HG02678 (cell line): ENCODE data around the gene IGSF10.
"Not testable (repeated sequence)": the region's sequence is repeated elsewhere in the genome, so short reads cannot be mapped to it uniquely, and the experiment has no call there.

Experiments used
- ATAC-seq: cut with Tn5 transposase; IDR thresholded peaks from one replicate; pipeline ENCODE4 v1.9.1; 2021; ENCODE audit warnings: mild to moderate bottlenecking, moderate library complexity; ENCODE audit not compliant: unreplicated experiment

Gene IGSF10

DNA sequence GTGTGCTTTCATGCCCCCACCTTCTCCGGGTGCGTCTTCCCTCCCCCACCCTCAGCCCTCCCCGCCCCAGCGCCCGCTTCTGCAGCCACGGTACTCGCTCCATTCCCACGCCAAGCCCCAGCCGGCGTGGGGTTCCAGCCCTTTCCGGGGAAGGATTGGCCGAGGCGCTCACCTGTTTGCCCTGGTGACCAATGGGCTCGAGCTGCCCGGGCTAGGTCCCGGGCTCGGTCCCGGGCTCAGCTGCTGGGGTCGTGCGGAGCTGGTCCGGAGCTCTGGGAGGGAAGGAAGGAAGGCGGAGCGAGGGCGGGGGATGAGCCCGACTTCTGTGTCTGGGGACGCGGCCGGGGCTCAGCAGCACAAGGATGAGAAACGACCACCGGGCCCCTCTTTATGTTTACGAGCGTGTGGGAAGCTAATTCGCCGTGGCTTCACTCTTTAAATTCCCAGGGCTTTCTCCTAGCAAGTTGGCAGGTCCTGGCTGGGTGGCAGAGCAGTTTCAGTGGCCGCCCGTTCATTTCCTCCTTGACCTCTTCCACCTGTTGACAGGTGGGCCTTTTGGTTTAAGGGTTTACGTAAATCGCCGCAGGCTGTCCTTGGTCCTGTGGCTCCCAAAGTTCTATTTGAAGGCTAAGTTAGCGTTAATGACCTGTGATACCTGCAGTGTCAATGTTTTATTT is at the start of gene IGSF10:
IGSF10 (minus strand) TSS at position 288 of the 677 bp plus-strand sequence. CDS start 2,352 bp downstream, outside the sequence.
- no peak for ATAC-seq

DNA sequence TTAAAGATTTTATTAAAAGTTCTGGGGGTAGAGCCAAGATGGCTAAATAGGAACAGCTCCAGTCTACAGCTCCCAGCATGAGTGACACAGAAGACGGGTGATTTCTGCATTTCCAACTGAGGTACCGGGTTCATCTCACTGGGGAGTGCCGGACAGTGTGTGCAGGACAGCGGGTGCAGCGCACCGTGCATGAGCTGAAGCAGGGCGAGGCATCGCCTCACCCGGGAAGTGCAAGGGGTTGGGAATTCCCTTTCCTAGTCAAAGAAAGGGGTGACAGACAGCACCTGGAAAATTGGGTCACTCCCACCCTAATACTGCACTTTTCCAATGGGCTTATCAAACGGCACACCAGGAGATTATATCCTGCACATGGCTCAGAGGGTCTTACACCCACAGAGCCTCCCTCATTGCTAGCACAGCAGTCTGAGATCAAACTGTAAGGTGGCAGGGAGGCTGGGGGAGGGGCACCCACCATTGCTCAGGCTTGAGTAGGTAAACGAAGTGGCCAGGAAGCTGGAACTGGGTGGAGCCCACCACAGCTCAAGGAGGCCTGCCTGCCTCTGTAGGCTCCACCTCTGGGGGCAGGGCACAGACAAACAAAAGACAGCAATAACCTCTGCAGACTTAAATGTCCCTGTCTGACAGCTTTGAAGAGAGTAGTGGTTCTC is 48.7 kb upstream of the IGSF10 start:
- ATAC-seq = not testable (repeated sequence)

GRCh38 chr3:151504606-151505005 is 43.7 kb upstream of the IGSF10 start:
- no peak for ATAC-seq

- no peak for ATAC-seq
Measured at GRCh38 chr3:151503074-151503473, 42.2 kb upstream of the IGSF10 start.

DNA sequence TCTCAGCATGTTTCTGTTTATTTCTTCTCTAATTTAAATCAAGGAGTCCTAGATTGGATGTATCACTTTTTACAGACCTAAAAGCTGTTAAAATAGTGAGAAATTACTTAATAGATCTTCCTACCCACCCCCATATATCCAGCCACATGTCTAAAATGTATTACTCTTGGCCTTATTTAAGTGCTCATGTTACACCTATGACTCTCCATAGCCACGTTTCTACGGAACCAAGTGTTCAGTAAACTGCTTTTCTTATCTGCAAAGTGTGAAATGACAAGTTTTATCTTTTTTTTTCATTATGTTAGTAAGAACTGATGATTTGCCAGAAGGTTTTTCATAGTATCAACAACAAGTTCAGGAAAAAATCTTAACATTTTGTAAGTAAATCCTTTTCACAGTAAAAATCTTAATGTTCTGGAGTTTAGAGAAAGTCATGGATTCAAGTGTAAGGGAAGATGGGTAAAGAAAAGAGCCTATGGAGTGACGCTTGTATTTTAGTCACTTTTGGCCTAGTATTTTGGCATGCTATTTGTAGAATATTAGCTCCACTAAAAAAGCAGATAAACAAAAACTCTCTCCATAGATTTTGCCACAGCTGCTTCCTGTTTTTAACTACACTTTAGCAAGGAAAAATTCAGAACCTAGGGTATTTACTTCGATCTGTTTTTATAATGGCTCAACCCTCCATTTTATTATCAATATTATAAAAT is 41.2 kb upstream of the IGSF10 start:
- ATAC-seq = no peak

DNA sequence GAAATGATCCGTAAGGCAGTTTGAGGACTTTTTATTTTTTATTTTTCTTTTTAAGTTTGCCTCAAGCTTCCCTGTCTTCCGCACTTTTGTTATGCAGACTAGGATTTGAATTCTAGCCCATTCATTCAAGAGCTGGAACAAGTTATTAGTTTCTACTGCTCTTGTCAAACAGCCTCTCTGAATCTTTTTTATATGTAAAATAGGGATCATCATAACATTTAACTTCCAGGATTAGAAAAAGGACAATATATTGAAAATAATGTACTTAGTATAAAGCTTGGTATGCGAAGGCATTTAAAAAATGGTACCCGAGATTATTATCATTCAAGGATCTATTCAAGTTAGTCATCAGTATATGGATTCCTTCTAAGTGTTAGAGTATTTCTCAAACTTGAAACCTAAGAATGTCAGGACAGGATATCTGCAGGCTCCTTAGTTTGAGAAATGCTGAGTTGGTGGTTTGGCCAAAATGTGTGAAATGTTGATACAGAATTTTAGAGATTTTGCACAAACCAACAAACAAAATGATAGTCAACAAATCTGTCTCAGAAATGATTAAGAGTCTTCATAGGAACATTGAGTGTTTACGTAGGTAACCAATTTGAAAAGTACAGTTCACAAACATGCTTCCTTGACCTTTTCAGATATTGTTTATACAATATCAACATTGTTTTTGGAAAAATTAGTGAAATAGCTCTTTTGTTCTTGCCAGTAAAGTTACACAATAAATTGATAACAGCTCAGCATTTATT is 40.5 kb upstream of the IGSF10 start:
- ATAC-seq = no peak

DNA sequence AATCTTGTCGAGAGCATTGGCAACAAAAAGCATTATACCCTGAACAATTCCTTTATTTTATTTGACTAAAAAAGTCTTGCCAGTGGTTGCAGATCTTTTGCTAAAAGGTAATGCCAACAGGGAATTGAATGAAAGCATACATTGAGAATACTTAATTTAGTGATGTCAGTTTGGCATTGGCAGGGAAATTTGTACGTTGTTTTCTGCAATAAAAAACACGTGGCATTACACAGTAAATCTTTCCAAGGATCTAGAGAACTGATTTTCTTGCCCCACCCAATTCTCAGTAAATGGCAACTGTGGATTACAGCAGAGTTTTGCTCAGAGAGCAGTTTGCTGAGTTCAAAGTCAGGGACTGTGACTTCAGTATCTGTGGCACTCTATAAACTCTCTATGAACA is 38.3 kb upstream of the IGSF10 start:
- no peak for ATAC-seq

DNA sequence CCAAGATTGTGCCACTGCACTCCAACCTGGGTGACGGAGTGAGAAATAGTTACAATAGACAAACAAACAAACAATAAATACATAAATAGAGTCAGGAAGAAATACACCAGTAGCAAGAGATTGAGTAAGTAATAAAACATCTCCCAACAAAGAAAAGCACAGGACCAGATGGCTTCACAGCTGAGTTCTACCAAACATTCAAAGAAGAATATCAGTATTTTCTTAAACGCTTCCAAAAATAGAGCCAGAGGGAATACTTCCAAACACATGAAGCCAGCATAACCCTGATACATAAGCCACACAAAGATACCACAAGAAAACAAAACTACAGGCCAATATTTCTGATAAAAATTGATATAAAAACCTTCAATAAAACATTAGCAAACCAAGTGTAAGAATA is 30.7 kb upstream of the IGSF10 start:
- ATAC-seq = no peak

- not testable (repeated sequence) for ATAC-seq
Measured at GRCh38 chr3:151487833-151488232, 27.0 kb upstream of the IGSF10 start.

DNA sequence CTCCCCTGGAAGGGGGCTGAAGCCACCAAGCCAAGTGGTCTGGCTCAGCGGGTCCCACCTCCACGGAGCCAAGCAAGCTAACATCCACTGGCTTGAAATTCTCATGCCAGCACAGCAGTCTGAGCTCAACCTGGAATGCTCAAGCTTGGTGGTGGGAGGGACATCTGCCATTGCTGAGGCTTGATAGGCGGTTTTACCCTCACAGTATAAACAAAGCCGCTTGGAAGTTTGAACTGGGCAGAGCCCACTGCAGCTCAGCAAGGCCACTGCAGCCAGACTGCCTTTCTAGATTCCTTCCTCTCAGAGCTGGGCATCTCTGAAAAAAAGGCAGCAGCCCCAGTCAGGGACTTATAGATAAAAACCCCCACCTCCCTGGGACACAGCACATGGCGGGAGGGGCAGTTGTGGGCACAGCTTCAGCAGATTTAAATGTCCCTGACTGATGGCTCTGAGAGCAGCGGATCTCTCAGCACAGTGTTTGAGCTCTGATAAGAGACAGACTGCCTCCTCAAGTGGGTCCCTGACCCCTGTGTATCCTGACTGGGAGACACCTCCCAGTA is 23.2 kb upstream of the IGSF10 start:
- no peak for ATAC-seq

DNA sequence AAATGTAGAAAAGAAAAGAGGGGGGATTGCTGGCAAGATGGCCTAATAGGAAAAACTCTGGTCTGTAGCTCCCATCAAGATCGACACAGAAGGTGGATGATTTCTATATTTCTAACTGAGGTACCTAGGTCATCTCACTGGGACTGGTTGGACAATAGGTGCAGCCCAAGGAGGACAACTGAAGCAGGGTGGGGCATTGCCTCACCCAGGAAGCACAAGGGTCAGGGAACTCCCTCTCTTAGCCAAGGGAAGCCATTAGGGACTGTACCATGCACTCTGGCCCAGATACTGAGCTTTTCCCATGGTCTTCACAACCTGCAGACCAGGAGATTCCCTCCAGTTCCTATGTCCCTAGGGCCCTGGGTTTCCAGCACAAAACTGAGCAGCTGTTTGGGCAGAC is 22.6 kb upstream of the IGSF10 start:
- ATAC-seq = no peak

GRCh38 chr3:151480492-151480891 is 19.6 kb upstream of the IGSF10 start:
- no peak for ATAC-seq

- no peak for ATAC-seq
Measured at GRCh38 chr3:151479452-151479851, 18.6 kb upstream of the IGSF10 start.

DNA sequence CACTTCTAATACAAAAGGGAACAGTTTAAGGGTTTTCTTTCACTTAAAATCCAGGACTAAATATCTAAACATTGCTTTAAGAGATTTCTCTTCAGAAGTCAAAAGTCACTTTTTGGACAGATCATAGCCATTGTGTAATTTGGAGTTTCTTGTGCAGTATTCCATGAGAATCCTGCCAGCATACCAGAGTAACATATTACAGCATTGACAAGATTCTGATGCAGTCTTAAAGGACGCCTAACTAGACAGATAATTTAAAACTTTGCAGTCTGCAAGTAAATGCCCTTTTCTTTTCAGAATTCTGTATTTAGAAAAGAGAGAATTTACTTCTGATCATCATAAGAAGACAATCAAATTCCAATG is 17.5 kb upstream of the IGSF10 start:
- no peak for ATAC-seq

DNA sequence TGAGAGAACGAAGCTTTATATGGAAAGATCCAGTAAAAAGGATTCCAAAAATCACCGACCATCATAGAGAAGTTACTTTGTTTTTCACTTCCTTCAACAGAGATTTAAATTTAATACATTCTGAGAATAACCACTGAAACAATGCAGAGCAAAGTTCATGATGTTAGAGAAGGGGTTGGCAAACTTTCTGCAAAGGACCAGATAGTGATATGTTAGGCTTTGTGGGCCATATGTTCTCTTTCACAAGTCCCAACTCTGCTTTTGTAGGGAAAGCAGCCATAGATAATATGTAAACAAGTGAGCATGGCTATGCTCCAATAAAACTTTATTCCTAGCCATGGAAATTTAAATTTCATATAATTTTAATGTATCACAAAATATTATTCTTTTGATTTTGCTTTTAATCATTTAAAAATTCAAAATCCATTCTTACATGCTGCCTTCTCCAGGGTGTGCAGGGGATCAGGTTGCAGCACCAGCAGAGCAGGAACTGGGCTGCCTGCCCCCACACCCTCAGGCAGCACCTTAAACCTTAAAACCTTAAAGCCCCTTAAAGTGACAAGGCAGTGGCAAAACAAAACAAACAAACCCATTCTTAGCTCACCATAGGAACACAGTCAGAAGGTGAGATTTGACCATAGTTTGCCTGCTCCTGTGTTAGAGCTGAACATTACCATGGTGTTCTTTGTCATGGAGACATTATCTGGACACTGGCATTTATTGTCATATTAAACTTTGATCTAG is 16.9 kb upstream of the IGSF10 start:
- ATAC-seq = no peak

- no peak for ATAC-seq
Measured at GRCh38 chr3:151476344-151477018, 15.6 kb upstream of the IGSF10 start.

GRCh38 chr3:151468284-151468917 is 7.5 kb upstream of the IGSF10 start:
- ATAC-seq = peak; percentile 83

- ATAC-seq = no peak
Measured at GRCh38 chr3:151467069-151467468, 6.2 kb upstream of the IGSF10 start.

- ATAC-seq = no peak
Measured at GRCh38 chr3:151462991-151463390, 2.1 kb upstream of the IGSF10 start.
